Parathyroid adenoma (tissue), 2 donors: ENCODE data around the gene GATA6.

Experiments used
- H2AFZ ChIP-seq: fragments of 300-600 bp; sonication (generic); one replicate; pipeline ENCODE4 v1.7.0; 2017; ENCODE audit warnings: antibody characterized with exemption, mild to moderate bottlenecking
- H3K27ac ChIP-seq: fragments of 300-600 bp; sonication (generic); one replicate; pipeline ENCODE4 v1.7.0; 2017
- H3K27me3 ChIP-seq: fragments of 300-600 bp; sonication (generic); one replicate; pipeline ENCODE4 v1.7.0; 2017; ENCODE audit warnings: low read length; ENCODE audit not compliant: control insufficient read depth, insufficient read depth
- H3K36me3 ChIP-seq: fragments of 300-600 bp; sonication (generic); one replicate; pipeline ENCODE4 v1.7.0; 2017; ENCODE audit warnings: low read length; ENCODE audit not compliant: control insufficient read depth, insufficient read depth
- H3K4me1 ChIP-seq: fragments of 300-600 bp; sonication (generic); one replicate; pipeline ENCODE4 v1.7.0; 2017; ENCODE audit warnings: control low read depth
- H3K4me2 ChIP-seq: fragments of 300-600 bp; sonication (generic); one replicate; pipeline ENCODE4 v1.7.0; 2017; ENCODE audit warnings: low read length
- H3K4me3 ChIP-seq: fragments of 300-600 bp; sonication (generic); one replicate; pipeline ENCODE4 v1.7.0; 2017; ENCODE audit warnings: low read depth, low read length
- H3K79me2 ChIP-seq: fragments of 300-600 bp; sonication (generic); one replicate; pipeline ENCODE4 v1.7.0; 2017; ENCODE audit warnings: control low read depth
- H3K9ac ChIP-seq: fragments of 300-600 bp; sonication (generic); one replicate; pipeline ENCODE4 v1.7.0; 2017; ENCODE audit warnings: mild to moderate bottlenecking
- H3K9me3 ChIP-seq: fragments of 300-600 bp; sonication (generic); one replicate; pipeline ENCODE4 v1.7.0; 2017; ENCODE audit warnings: low read length; ENCODE audit not compliant: control insufficient read depth
- CTCF ChIP-seq: fragments of 300-600 bp; sonication (generic); IDR thresholded peaks from one replicate; pipeline ENCODE4 v1.7.0; 2017; ENCODE audit warnings: antibody characterized with exemption, mild to moderate bottlenecking
- donor health status: primary hyperparathyroidism.

Gene GATA6

GRCh38 chr18:22221350-22221749 lies 52.0 kb downstream of the GATA6 start:
- Histone ChIP-seq H3K4me1 (no peaks in the 10 kb centered on the region), H3K9me3 (no peaks in the 10 kb centered on the region), H3K36me3 (no peaks in the 10 kb centered on the region), H3K9ac (no peak overlapping the region), H3K4me2 (no peak overlapping the region), H3K27me3 (no peaks in the 10 kb centered on the region), H3K4me3 (no peak overlapping the region), H3K27ac (no peak overlapping the region), H3K79me2 (no peaks in the 10 kb centered on the region), H2AFZ (no peak overlapping the region)
- TF ChIP-seq CTCF: no peak

GRCh38 chr18:22223254-22223964 lies 54.0 kb downstream of the GATA6 start:
- no peak for TF ChIP-seq CTCF
- Histone ChIP-seq H3K27me3 (no peaks in the 10 kb centered on the region), H3K4me1 (no peaks in the 10 kb centered on the region), H3K4me3 (no peak overlapping the region), H2AFZ (no peak overlapping the region), H3K79me2 (no peaks in the 10 kb centered on the region), H3K9ac (no peak overlapping the region), H3K9me3 (no peaks in the 10 kb centered on the region), H3K4me2 (no peak overlapping the region), H3K27ac (no peak overlapping the region), H3K36me3 (no peaks in the 10 kb centered on the region)

GRCh38 chr18:22223965-22224322 lies 54.6 kb downstream of the GATA6 start:
- H3K4me2 ChIP-seq: no peak overlapping the region
- no peak overlapping the region for H3K9ac ChIP-seq
- TF ChIP-seq CTCF: no peak
- no peak overlapping the region for H3K27ac ChIP-seq
- H2AFZ ChIP-seq: no peak overlapping the region
- H3K27me3 ChIP-seq: no peaks in the 10 kb centered on the region
- no peaks in the 10 kb centered on the region for H3K4me1 ChIP-seq
- H3K36me3 ChIP-seq: no peaks in the 10 kb centered on the region
- no peaks in the 10 kb centered on the region for H3K9me3 ChIP-seq
- no peaks in the 10 kb centered on the region for H3K79me2 ChIP-seq
- H3K4me3 ChIP-seq: no peak overlapping the region

GRCh38 chr18:22224339-22224738 lies 55.0 kb downstream of the GATA6 start:
- Histone ChIP-seq H3K79me2 (no peaks in the 10 kb centered on the region), H3K4me1 (no peaks in the 10 kb centered on the region), H3K36me3 (no peaks in the 10 kb centered on the region), H3K4me2 (no peak overlapping the region), H3K9me3 (no peaks in the 10 kb centered on the region), H3K9ac (no peak overlapping the region), H3K27me3 (no peaks in the 10 kb centered on the region), H3K27ac (no peak overlapping the region), H3K4me3 (no peak overlapping the region), H2AFZ (no peak overlapping the region)
- no peak for TF ChIP-seq CTCF

GRCh38 chr18:22226801-22227200 lies 57.4 kb downstream of the GATA6 start:
- H2AFZ ChIP-seq: no peak overlapping the region
- no peak overlapping the region for H3K4me2 ChIP-seq
- no peaks in the 10 kb centered on the region for H3K9me3 ChIP-seq
- no peaks in the 10 kb centered on the region for H3K27me3 ChIP-seq
- no peak overlapping the region for H3K27ac ChIP-seq
- no peak overlapping the region for H3K9ac ChIP-seq
- no peak for TF ChIP-seq CTCF
- no peaks in the 10 kb centered on the region for H3K79me2 ChIP-seq
- no peaks in the 10 kb centered on the region for H3K36me3 ChIP-seq
- no peak overlapping the region for H3K4me3 ChIP-seq
- no peaks in the 10 kb centered on the region for H3K4me1 ChIP-seq
